ENCODE results near the gene KCNQ4.

Gene KCNQ4

DNA sequence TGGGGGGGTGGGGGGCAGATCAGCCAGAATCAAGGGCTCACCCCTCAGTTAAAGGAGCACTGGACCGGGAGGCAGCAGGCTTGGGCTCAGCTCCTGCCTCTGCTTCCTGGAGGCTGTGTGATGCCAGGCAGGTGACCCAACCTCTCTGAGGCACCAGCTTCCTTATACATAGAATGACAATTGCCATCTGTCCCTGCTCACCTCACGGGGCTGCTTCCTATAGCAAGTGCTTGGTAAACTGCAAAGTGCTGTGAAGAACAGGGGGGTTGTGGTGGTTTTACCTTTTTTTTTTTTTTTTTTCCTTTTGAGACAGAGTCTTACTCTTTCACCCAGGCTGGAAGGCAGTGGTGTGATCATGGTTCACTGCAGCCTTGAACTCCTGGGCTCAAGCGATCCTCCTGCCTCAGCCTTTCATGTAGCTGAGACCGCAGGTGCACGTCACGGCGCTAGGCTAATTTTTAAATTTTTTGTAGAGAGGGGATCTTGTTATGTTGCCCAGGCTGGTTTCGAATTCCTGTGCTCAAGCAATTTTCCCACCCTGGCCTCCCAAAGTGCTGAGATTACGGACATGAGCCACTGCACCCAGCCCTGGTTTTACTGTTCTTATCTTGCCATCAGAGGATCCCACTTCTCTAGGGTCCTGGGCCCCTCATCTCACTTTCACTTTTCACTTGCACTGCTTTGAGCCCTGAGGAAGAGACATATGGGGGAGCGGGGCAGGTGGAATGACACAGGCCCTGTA, 11.6 kb downstream of the KCNQ4 start:
- Mint-ChIP-seq H3K4me1 (peaks cover 42% of the 10 kb centered on the region), H3K4me3 (peak overlapping the region; percentile 63), H3K9me3 (no peaks in the 10 kb centered on the region), H3K36me3 (no peaks in the 10 kb centered on the region), H3K27me3 (no peaks in the 10 kb centered on the region), H3K27ac (peak overlapping the region; percentile 25)

DNA sequence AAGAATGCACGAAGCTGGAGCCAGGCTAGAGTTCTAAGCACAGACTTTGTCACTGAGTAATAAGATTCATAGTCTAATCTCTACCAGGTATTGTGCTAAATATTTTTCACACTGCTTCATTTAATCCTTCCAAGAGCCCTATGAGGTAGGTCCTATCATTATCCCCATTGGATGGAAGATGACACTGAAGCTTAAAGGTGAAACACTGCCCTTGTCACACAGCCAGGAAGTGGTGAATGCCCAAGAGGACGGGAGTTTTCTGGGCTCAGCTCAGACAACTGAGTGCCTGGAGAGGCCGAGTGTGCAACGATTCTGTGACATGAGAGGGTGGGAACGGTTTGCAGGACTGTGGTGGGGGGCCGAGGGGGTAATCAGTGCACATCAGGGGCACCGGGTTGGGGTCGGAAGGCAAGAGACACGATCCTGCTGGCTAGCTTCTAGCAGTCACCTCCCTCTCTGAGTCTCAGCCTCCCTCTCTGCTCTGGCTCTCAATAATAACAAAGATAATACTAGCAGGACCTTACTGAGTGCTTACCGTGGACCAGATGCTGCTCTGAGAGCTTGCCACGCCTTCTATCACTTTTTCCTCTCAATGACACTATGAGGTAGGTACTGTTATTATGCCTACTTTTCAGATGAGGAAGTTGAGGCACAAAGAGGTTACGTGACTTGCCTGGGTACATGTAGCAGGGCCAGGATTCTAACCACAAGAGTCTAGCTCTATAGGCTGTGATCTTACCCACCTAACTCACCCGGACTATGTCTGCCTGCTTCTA, 12.4 kb downstream of the KCNQ4 start:
- Mint-ChIP-seq H3K4me1 (peaks cover 49% of the 10 kb centered on the region), H3K27me3 (no peaks in the 10 kb centered on the region), H3K36me3 (no peaks in the 10 kb centered on the region), H3K4me3 (peak overlapping the region; percentile 63), H3K9me3 (no peaks in the 10 kb centered on the region), H3K27ac (peak overlapping the region; percentile 25)

- Mint-ChIP-seq H3K4me1 (peaks cover 60% of the 10 kb centered on the region), H3K9me3 (no peaks in the 10 kb centered on the region), H3K27ac (peak overlapping the region; percentile 30), H3K36me3 (no peaks in the 10 kb centered on the region), H3K4me3 (peak overlapping the region; percentile 37), H3K27me3 (no peaks in the 10 kb centered on the region)
Observed at GRCh38 chr1:40796939-40797667, 13.5 kb downstream of the KCNQ4 start.

- no peaks in the 10 kb centered on the region for H3K27me3 Mint-ChIP-seq
- no peak overlapping the region for H3K4me3 Mint-ChIP-seq
- H3K27ac Mint-ChIP-seq: no peak overlapping the region
- H3K4me1 Mint-ChIP-seq: peaks cover 62% of the 10 kb centered on the region
- no peaks in the 10 kb centered on the region for H3K9me3 Mint-ChIP-seq
- no peaks in the 10 kb centered on the region for H3K36me3 Mint-ChIP-seq
Observed at GRCh38 chr1:40797668-40798010, 14.1 kb downstream of the KCNQ4 start.

DNA sequence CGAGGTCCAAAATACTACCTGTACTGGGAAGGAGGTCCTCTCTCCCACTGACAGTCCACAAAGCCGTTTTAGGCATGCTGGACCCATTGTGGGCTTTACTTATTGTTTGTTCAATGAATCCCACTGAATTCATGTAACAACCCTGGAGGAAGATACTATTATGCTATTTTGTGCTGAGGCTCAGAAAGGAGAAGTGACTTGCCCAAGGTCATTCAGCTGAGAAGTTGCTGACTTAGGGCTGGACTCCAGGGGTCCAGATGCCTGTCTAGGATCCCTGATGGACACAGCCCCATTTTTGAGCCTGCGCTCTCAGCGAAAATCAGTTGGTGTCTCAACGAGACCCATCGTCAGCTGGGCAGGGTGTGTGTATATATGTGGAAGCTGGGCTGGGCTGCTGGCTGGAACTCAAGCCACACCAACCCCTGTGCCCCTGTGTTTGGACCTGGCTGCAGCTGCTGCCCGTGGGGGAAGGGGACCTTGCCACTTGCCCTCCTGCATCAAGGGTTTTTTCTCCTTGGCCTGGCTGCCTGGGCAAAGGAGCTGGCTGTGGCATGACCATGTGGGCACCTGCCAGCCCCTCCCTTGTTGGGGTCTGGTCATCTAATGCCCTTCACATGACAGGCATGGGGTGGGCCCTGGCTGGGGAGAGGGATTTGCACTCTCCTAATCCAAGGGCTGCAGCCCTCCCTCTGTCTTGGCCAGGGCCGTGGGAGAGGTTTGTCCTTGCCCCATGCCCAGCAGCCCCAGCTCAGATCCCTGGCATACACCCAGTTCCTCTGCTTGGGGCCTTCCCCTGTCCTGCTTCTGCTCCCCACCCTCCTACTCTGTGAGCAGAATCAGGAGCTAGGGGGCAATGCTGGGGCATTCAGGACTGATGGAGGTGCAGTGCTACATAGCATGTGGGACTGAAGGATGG, 15.0 kb downstream of the KCNQ4 start:
- no peak overlapping the region for H3K4me3 Mint-ChIP-seq
- no peaks in the 10 kb centered on the region for H3K36me3 Mint-ChIP-seq
- peaks cover 60% of the 10 kb centered on the region for H3K4me1 Mint-ChIP-seq
- H3K27ac Mint-ChIP-seq: no peak overlapping the region
- no peaks in the 10 kb centered on the region for H3K27me3 Mint-ChIP-seq
- H3K9me3 Mint-ChIP-seq: no peaks in the 10 kb centered on the region

- H3K27ac Mint-ChIP-seq: no peak overlapping the region
- H3K27me3 Mint-ChIP-seq: no peaks in the 10 kb centered on the region
- no peaks in the 10 kb centered on the region for H3K36me3 Mint-ChIP-seq
- peaks cover 53% of the 10 kb centered on the region for H3K4me1 Mint-ChIP-seq
- H3K4me3 Mint-ChIP-seq: no peak overlapping the region
- no peaks in the 10 kb centered on the region for H3K9me3 Mint-ChIP-seq
Observed at GRCh38 chr1:40799351-40799867, 15.8 kb downstream of the KCNQ4 start.

DNA sequence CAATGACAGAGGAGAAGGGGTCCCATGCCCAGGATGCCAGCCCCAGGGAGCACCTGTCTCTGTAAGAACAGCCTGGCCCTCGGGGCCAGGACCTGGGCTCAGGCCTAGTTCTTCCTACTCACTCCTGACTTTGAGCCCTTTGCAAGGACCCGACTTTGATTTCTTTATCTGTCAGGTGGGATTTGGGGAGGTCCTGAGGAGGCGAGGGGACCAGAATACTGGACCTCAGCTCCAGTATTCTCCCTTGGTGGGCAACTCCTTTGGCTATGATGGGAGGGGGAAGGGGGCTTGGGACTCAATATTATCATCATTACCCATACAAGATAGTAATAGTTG, 18.1 kb downstream of the KCNQ4 start:
- H3K9me3 Mint-ChIP-seq: no peaks in the 10 kb centered on the region
- H3K4me3 Mint-ChIP-seq: peak overlapping the region; percentile 76
- no peak overlapping the region for H3K27ac Mint-ChIP-seq
- H3K4me1 Mint-ChIP-seq: peaks cover 37% of the 10 kb centered on the region
- no peaks in the 10 kb centered on the region for H3K27me3 Mint-ChIP-seq
- no peaks in the 10 kb centered on the region for H3K36me3 Mint-ChIP-seq

DNA sequence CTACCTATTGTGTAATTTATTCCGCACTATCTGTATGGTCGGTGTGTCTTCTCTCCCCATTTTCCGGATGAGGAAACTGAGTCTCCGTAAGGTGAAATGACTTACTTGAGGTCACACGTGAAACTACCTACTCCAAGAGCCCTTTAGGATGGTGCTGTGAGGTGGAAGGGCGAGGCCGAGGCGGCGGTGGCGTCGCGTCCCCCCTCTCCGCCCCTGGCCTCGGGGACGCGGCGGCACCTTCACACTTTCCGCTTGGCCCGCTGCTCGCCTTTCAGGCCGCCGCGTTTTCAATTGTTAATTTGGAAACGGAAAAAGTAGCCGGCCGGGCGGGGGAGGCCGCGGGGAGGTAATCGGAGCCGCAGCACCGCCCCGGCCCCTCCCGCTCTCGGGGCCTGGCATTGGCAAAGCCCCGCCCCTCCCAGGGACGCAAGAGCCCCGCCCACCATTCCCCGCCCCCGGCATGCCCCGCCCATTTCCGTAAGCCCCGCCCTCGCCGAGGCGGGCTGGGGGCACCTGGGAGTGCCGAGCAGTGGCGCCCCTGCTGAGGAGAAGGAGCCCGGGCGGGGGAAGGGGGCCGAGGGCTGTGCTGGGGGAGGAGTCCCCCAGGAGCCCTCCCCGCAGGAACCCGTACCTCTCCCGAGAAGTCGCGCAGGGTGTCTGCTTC, 18.6 kb downstream of the KCNQ4 start:
- peaks cover 32% of the 10 kb centered on the region for H3K4me1 Mint-ChIP-seq
- no peaks in the 10 kb centered on the region for H3K9me3 Mint-ChIP-seq
- no peak overlapping the region for H3K27ac Mint-ChIP-seq
- H3K36me3 Mint-ChIP-seq: no peaks in the 10 kb centered on the region
- H3K27me3 Mint-ChIP-seq: no peaks in the 10 kb centered on the region
- peak overlapping the region; percentile 76 for H3K4me3 Mint-ChIP-seq

DNA sequence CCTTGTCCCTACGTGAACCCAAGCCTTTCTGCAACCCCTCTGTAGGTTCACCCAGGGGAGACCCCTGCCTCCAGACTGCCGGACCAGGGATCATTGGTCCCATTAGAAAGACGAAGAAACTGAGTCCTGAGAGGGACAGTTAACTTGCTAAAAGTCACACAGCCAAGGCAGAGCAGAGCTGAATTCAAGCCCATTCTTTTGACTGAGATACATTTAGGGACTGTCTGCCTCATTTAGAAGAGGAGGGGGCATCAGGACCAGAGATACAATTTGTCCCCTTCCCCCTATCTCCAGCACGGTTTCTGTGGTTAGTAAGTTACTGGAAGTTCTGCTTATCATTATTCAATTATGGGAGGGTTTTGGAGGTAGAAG, 19.1 kb downstream of the KCNQ4 start:
- H3K36me3 Mint-ChIP-seq: no peaks in the 10 kb centered on the region
- H3K4me1 Mint-ChIP-seq: peaks cover 27% of the 10 kb centered on the region
- H3K27me3 Mint-ChIP-seq: no peaks in the 10 kb centered on the region
- H3K27ac Mint-ChIP-seq: no peak overlapping the region
- H3K4me3 Mint-ChIP-seq: peak overlapping the region; percentile 42
- H3K9me3 Mint-ChIP-seq: no peaks in the 10 kb centered on the region

DNA sequence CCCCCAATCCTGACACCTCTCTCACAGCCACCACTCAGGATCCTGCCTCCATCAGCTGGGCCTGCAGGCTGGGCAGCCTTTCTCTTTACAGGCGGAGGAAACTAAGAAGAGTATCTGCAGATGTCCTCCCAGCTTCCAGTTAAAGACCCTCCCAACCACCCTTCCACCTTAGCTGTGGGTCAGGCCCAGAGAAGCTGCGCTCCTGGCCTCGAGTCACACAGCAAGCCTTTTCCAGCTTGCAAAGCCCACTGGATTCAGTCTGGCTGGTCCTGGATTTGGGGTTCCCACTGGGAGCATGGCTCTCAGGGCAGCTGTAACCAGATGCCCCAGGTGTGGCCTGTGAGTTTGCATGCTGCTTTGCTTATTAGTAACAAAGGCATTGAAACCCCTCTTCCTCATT, 19.9 kb downstream of the KCNQ4 start:
- peaks cover 25% of the 10 kb centered on the region for H3K4me1 Mint-ChIP-seq
- H3K9me3 Mint-ChIP-seq: no peaks in the 10 kb centered on the region
- no peaks in the 10 kb centered on the region for H3K27me3 Mint-ChIP-seq
- H3K4me3 Mint-ChIP-seq: no peak overlapping the region
- no peaks in the 10 kb centered on the region for H3K36me3 Mint-ChIP-seq
- no peak overlapping the region for H3K27ac Mint-ChIP-seq

DNA sequence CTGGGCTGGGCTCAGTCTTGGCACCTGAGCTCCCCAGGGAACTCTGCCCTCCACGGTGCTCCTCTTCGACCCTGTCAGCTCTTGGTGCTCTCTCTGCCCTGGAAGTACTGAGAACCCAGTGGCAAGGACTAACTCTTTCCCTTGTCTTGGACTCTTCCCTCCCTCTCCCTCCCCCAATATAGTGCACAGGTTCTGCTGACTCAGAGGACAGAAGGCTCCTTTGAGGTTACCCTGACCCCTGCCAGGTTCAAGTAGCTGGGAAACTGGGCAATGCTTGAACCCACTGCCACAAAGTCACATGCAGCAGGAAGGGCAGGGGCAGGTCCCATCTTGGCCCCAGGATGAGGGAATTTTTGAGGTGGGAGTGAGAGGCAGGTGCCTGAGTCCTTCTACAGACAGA, 20.3 kb downstream of the KCNQ4 start:
- no peak overlapping the region for H3K27ac Mint-ChIP-seq

GRCh38 chr1:40806240-40806639, 22.7 kb downstream of the KCNQ4 start:
- Mint-ChIP-seq H3K36me3 (no peaks in the 10 kb centered on the region), H3K27ac (no peak overlapping the region)

More for the DNA sequence above, 20.3 kb downstream of the KCNQ4 start:
- no peaks in the 10 kb centered on the region for H3K9me3 Mint-ChIP-seq
- H3K4me3 Mint-ChIP-seq: no peak overlapping the region
- H3K4me1 Mint-ChIP-seq: peaks cover 30% of the 10 kb centered on the region
- no peaks in the 10 kb centered on the region for H3K27me3 Mint-ChIP-seq
- H3K36me3 Mint-ChIP-seq: no peaks in the 10 kb centered on the region

DNA sequence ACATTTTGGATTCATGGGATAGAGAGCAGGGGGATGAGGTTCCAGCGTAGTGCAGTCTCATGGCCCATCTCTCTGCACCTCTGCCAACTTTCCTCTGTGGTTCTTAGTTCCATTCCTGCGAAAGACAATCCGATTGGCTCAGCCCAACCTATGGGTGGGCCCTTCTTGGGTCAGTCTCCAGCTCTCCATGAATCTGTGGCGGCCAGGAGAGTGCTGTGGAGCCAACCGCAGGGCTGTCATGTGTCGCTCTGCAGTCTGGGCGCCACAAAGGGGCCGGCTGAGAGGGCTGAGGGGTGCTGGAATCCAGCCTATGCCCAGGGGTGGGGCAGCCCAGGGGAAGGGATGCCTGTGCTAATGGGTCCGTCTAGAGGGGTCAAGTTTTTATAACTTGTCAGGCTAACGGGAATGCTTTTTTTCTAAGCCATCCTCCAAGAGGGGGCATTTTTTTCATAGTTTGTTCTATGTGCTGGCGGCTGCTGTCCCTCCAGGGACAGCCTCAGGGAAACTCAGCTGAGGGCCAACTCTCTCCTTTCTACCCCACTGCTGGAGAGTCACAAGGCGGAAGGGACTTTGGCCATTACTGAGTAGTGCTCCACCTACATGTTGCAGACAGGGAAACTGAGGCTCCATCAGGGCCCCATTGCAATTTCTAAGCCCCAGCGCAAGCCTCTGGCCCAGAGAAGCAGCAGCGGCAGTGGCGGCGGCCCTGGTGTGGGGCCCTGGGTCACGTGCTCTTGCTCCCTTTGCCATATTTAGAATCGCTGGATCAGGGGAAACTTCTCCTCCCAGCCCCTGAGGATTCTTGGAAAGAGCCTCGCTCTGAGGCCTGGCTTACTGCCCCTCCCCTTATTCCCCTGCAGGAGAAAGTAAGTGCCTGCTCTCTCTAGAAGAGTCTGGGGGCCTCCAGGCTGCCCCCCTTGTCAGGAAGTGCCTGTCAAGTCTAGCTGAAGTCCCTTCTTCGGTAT, 23.4 kb downstream of the KCNQ4 start:
- H3K9me3 Mint-ChIP-seq: no peaks in the 10 kb centered on the region
- H3K27ac Mint-ChIP-seq: no peak overlapping the region
- peaks cover 26% of the 10 kb centered on the region for H3K4me1 Mint-ChIP-seq
- no peak overlapping the region for H3K4me3 Mint-ChIP-seq
- no peaks in the 10 kb centered on the region for H3K36me3 Mint-ChIP-seq
- H3K27me3 Mint-ChIP-seq: no peaks in the 10 kb centered on the region

More at GRCh38 chr1:40806240-40806639, 22.7 kb downstream of the KCNQ4 start:
- peaks cover 34% of the 10 kb centered on the region for H3K4me1 Mint-ChIP-seq
- H3K27me3 Mint-ChIP-seq: no peaks in the 10 kb centered on the region
- H3K9me3 Mint-ChIP-seq: no peaks in the 10 kb centered on the region
- H3K4me3 Mint-ChIP-seq: no peak overlapping the region

GRCh38 chr1:40808002-40808401, 24.4 kb downstream of the KCNQ4 start:
- H3K36me3 Mint-ChIP-seq: no peaks in the 10 kb centered on the region
- H3K27me3 Mint-ChIP-seq: no peaks in the 10 kb centered on the region
- no peaks in the 10 kb centered on the region for H3K9me3 Mint-ChIP-seq
- no peak overlapping the region for H3K4me3 Mint-ChIP-seq
- H3K27ac Mint-ChIP-seq: no peak overlapping the region
- H3K4me1 Mint-ChIP-seq: peaks cover 21% of the 10 kb centered on the region
